Large intestine (tissue), 3 donors: ENCODE results near the gene TES. TPM values are rescaled to one million over a fixed set of nuclear protein-coding genes. Genes with fewer than 3 reads are reported as not detected.

Source experiments
- DNase-seq, 2 donors: peaks; one replicate each; pipeline versions ENCODE4 v3.0.0 to v3.0.0-alpha.2; 2013
- H3K27ac ChIP-seq: one replicate; pipeline ENCODE4 v1.5.1; 2013; ENCODE audit warnings: low read length
- H3K27me3 ChIP-seq: 2 replicates; pipeline ENCODE4 v1.6.1; 2013; ENCODE audit warnings: low read length; ENCODE audit not compliant: control insufficient read depth, insufficient read depth
- H3K36me3 ChIP-seq: 2 replicates; pipeline ENCODE4 v1.6.1; 2013; ENCODE audit warnings: low read length; ENCODE audit not compliant: control insufficient read depth, insufficient read depth
- H3K4me1 ChIP-seq: one replicate; pipeline ENCODE4 v1.6.1; 2013; ENCODE audit warnings: low read length; ENCODE audit not compliant: control insufficient read depth, insufficient read depth
- H3K4me3 ChIP-seq: one replicate; pipeline ENCODE4 v1.5.1; 2013; ENCODE audit warnings: low read length
- H3K9me3 ChIP-seq: one replicate; pipeline ENCODE4 v1.6.1; 2013; ENCODE audit warnings: mild to moderate bottlenecking, low read depth, low read length, moderate library complexity; ENCODE audit not compliant: control insufficient read depth
- WGBS: methylation state at CpG from one replicate; pipeline ENCODE4 v1.1.5; 2013; ENCODE audit warnings: low lambda C conversion rate; ENCODE audit not compliant: insufficient coverage; 5-methylcytosine and 5-hydroxymethylcytosine counted together
- polyA plus RNA-seq: library from polyadenylated mRNA; unstranded; fragments of 120-200 nt; gene quantifications from one replicate; pipeline ENCODE4 v1.2.1, GENCODE V29; 2013

The TES gene
- polyA plus RNA-seq, 1 donor, result 66.4 TPM

DNA sequence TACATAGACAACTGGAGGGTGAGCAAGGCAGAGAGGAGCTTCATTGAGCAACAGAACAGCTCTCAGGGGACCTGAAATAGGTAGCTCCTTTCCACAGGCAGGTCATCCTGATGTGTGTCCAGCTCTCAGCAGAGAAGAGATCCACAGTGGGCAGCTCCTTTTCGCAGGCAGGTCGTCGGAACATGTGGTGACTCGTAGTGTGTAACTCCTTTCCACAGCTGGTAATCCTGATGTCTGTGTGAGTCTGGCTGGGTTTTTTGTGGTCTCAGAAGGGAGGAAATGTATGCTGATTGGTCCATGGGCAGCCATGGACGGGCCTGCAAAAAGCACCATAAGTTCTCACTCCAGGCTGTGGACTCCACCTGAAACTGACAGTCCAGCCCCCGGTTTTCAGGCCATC is 24.4 kb upstream of the TES start:
- Histone ChIP-seq H3K36me3 (no peaks in the 10 kb centered on the region), H3K4me1 (no peaks in the 10 kb centered on the region), H3K27me3 (no peaks in the 10 kb centered on the region), H3K4me3 (no peak overlapping the region), H3K9me3 (peaks cover 3% of the 10 kb centered on the region), H3K27ac (no peak overlapping the region)
- WGBS, result no CpG with 5 or more reads among the region's 6 CpGs
- no peak for DNase-seq

DNA sequence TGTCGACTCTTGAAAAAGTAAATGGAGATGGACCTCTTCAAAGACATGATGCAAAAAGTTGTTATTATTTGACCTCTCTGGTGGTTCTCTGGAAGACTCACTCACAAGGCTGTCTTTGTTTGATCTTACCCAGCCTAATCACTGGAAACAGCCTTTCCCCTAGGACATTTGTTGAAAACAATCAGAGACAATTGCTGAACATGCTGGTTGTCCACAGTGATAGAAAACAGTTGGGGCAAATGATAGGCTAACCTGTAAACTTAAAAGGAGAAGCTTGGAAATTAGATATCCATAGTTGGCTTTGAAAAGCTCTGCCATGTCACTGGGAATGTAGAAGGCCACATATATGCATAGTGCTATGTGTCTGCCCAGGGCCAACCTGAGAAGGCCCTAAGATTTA is 22.9 kb upstream of the TES start:
- Histone ChIP-seq H3K4me1 (no peaks in the 10 kb centered on the region), H3K9me3 (no peaks in the 10 kb centered on the region), H3K27ac (no peak overlapping the region), H3K4me3 (no peak overlapping the region), H3K36me3 (no peaks in the 10 kb centered on the region), H3K27me3 (no peaks in the 10 kb centered on the region)
- no peak for DNase-seq
- WGBS, result no CpG with 5 or more reads among the region's 1 CpG

DNA sequence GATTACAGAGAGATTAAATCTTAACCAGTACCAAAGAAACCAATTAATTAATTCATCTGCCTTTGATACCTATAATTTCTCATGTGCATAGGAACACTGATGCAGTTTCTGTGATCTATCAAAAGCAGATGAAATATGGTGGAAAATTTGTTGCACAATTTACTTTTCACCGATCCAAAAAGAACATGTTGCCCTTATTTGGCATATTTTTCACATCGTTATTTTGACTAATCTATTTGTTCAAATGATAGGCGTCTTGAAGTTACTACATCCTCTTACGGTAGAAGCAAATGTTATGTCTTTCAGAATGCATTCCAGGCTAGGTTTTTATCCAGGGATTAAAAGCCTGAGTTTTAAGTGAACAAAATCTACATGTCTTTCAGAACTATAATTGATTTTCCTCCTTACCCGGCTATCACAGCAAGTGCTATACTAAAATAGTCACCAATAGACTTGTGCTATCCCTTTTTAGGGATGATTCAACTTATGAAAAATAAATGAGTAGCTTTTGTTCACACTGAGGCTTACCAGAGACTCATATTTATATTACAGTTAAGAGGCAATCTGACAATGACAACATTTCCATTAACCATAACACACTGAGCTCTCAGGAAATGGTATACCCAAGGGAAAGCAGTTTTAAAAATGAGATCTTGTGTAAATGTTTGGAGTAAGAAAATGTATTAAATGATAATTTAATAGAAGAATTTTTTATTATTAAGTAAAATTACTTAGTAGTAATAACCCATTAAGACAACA is 16.8 kb upstream of the TES start:
- Histone ChIP-seq H3K4me3 (no peak overlapping the region), H3K36me3 (no peaks in the 10 kb centered on the region), H3K27ac (no peak overlapping the region), H3K27me3 (no peaks in the 10 kb centered on the region), H3K9me3 (no peaks in the 10 kb centered on the region), H3K4me1 (no peaks in the 10 kb centered on the region)
- WGBS, result 95% methylated on average over 3 of the region's 5 CpGs
- no peak for DNase-seq

DNA sequence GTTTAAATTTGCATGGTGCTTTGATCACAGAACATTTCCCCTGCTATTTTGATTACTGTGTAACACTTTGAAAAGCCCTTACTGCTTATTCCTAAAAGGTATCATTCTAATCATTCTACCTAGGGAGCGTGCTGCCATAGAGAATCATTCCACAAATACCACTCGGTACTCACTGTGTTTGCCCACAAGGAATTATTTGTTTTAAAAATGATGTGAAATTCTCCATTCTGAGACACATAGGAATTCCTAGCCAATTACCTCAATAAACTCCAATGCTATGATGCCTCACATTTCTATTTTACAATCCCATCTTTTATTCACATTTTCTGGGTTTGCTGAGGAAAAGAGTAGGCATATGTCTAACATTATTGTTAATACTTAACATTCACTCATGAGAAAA is 16.2 kb upstream of the TES start:
- Histone ChIP-seq H3K4me3 (no peak overlapping the region), H3K27me3 (no peaks in the 10 kb centered on the region), H3K27ac (no peak overlapping the region), H3K4me1 (no peaks in the 10 kb centered on the region), H3K9me3 (no peaks in the 10 kb centered on the region), H3K36me3 (no peaks in the 10 kb centered on the region)
- WGBS, result no CpG with 5 or more reads among the region's 2 CpGs
- no peak for DNase-seq

DNA sequence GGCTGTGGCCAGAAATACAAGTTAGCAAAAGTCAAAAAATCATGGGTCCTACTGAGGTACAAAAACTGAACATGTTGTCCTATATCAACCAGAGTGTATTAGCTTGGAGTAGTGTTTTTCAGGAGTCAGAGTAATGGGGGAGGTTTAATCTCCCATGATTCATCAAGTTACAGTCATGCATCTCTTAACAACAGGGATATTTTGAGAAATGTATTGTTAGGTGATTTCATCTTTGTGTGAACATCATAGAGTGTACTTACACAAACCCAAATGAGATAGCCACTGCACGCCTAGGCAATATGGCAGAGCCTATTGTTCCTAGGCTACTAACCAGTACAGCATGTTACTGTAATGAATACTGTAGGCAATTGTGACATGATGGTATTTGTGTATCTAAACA is 14.9 kb upstream of the TES start:
- DNase-seq, result no peak
- WGBS, result 100% methylated on average over 1 of the region's 1 CpG
- Histone ChIP-seq H3K4me1 (no peaks in the 10 kb centered on the region), H3K9me3 (no peaks in the 10 kb centered on the region), H3K36me3 (no peaks in the 10 kb centered on the region), H3K27me3 (no peaks in the 10 kb centered on the region), H3K27ac (no peak overlapping the region), H3K4me3 (no peak overlapping the region)

DNA sequence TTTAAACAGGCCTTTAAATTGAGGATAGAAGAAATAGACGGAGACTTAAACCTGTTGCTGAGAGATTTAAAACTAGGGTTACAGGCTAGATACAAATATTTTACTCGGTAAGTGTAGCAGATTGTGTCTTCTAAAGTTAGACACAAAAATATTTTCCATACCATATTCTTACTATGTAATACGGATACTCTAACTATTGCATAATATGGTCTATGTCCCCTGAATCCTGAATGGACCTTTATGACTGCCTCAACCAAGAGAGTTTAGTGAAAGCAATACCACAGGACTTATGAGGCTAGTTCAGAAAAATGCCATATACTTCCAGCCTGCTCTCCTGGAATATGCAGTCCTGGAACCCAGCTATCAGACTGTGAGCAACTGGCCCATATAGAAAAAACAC is 13.4 kb upstream of the TES start:
- Histone ChIP-seq H3K4me1 (no peaks in the 10 kb centered on the region), H3K27me3 (no peaks in the 10 kb centered on the region), H3K36me3 (no peaks in the 10 kb centered on the region), H3K9me3 (no peaks in the 10 kb centered on the region), H3K27ac (no peak overlapping the region), H3K4me3 (no peak overlapping the region)
- 87% methylated on average over 3 of the region's 3 CpGs for WGBS
- no peak for DNase-seq

DNA sequence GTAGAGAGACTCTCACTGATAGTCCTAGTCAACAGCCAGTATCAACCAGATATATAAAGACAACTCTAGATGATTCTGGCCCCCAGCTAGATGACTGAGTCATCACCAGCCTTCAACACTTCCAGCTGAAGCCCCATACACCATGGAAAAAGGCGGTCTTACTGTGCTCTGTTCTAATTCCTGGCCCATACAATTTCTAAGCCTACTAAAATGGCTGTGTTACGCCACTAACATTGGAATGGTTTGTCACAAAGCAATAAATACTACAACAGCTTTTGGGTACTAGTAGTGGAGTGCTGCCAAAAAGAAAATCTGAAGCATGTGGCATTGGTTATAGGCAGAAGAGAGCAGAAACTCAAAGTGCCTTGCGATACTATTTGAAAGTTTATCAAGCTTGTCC is 13.0 kb upstream of the TES start:
- H3K9me3 ChIP-seq, result no peaks in the 10 kb centered on the region
- no peak overlapping the region for H3K27ac ChIP-seq
- DNase-seq, result no peak
- H3K27me3 ChIP-seq, result no peaks in the 10 kb centered on the region
- 100% methylated on average over 2 of the region's 3 CpGs for WGBS
- no peak overlapping the region for H3K4me3 ChIP-seq
- H3K36me3 ChIP-seq, result no peaks in the 10 kb centered on the region
- no peaks in the 10 kb centered on the region for H3K4me1 ChIP-seq

DNA sequence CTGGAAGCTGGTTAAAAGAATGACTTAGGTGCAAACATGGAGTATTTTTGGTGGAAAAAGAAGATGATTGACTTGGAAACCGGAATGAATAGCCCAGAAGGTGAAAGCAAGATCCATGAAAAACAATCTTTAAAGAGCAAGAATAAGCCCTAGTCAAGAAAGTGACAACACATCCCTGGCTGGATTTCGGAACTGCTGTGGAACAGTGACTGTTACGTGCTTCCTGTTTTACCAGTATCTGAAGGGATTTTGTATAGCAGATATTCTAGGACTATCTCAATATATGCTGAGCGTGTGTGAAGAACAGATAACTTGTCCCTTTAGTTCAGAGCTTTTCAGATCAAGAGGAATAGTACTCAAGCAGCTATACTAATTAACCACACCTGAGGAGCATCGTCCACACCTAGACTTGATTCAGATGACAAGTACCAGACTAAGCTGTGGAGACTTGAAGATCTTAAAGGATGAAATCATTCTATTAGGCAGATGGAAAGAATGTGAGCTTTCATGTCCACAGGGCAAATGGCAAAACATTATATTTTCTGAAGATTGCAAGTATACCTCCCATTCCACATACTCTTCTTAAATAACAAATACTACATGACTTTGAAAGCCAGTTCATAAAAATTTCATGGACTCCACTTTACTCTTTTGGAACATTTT is 11.5 kb upstream of the TES start:
- Histone ChIP-seq H3K27me3 (no peaks in the 10 kb centered on the region), H3K4me1 (no peaks in the 10 kb centered on the region), H3K36me3 (no peaks in the 10 kb centered on the region), H3K9me3 (no peaks in the 10 kb centered on the region), H3K27ac (no peak overlapping the region), H3K4me3 (no peak overlapping the region)
- WGBS, result 100% methylated on average over 1 of the region's 5 CpGs
- no peak for DNase-seq

DNA sequence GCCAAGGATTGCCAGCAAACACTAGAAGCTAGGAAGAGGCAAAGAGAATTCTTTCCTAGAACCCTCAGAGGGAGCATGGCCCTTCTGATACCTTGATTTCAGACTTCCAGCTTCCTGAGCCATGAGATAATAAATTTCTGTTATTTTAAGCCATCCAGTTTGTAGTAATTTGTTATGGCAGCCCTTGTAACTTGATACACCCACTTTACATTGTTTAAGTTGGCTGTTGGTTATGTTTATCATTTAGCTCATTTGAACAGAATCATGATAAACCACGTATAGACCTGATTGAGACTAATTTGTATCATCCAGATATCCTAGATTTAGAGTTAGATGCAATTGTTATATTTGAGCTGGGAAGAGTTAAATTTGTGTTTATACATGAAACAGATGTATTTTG is 9.4 kb upstream of the TES start:
- DNase-seq, result no peak
- WGBS, result no CpG with 5 or more reads among the region's 1 CpG
- no peaks in the 10 kb centered on the region for H3K9me3 ChIP-seq
- no peaks in the 10 kb centered on the region for H3K4me1 ChIP-seq
- no peak overlapping the region for H3K4me3 ChIP-seq
- no peaks in the 10 kb centered on the region for H3K27me3 ChIP-seq
- H3K36me3 ChIP-seq, result no peaks in the 10 kb centered on the region
- no peak overlapping the region for H3K27ac ChIP-seq

DNA sequence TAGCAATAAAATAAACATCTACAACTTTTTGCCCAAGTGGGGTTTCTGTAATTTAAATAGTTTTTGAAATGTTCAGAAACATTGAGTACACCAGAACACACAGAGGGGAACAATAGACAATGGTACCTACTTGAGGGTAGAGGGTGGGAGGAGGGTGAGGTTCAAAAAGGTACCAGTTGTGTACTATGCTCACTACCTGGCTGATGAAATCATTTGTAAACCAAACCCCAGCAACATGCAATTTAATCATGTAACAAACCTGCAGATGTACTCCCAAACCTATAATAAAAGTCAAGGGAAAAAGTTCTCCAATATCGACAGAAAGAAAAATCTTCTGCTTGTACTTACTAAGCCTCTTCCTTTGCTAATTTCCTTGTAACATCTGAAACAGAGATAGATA is 4.2 kb upstream of the TES start:
- DNase-seq, result no peak
- no peaks in the 10 kb centered on the region for H3K9me3 ChIP-seq
- H3K4me1 ChIP-seq, result peaks cover 2% of the 10 kb centered on the region
- no peak overlapping the region for H3K4me3 ChIP-seq
- H3K27me3 ChIP-seq, result no peaks in the 10 kb centered on the region
- WGBS, result 100% methylated on average over 1 of the region's 1 CpG
- no peak overlapping the region for H3K27ac ChIP-seq
- no peaks in the 10 kb centered on the region for H3K36me3 ChIP-seq

DNA sequence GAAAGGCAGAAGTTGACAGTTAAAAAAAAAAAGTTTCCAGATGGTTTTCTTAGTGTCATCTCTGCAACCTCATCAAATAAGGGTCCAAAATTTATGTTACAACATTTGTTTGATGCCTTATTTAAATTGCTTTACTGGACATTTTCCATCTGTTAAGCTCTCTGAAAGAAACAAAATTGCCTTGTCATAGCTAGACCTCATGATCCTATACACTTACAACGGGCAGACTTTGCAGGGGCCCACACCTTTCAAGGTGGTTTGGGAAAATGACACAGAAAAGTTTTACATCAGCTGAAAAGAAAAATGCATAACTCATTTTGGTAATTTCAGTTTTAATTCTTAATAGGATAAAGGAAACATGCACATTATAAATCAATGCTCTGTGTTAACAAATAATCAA is 1.4 kb upstream of the TES start:
- H3K27me3 ChIP-seq, result no peaks in the 10 kb centered on the region
- no peaks in the 10 kb centered on the region for H3K9me3 ChIP-seq
- H3K27ac ChIP-seq, result no peak overlapping the region
- no peaks in the 10 kb centered on the region for H3K36me3 ChIP-seq
- peaks cover 2% of the 10 kb centered on the region for H3K4me1 ChIP-seq
- no CpG with 5 or more reads among the region's 1 CpG for WGBS
- no peak overlapping the region for H3K4me3 ChIP-seq
- no peak for DNase-seq
